HepG2 (cell line): ENCODE data around the gene CNP. TPM values are rescaled to one million over a fixed set of nuclear protein-coding genes. Genes with fewer than 3 reads are reported as not detected.
A peak's percentile ranks its signal among the peaks of the same experiment; 100 is the strongest.

Experiments
- ARNT ChIP-seq: fragments of 450-650 bp; IDR thresholded peaks from 2 replicates; pipeline ENCODE4 v1.6.1; 2017
- ARNTL ChIP-seq: sonication (generic); formaldehyde crosslinking; IDR thresholded peaks from 2 replicates; pipeline ENCODE4 v1.4.0; 2020; ENCODE audit warnings: mild to moderate bottlenecking, missing genetic modification reagents
- CEBPZ ChIP-seq: IDR thresholded peaks from 2 replicates; pipeline ENCODE4 v1.6.1; 2012; ENCODE audit warnings: low read length, improper control_type of control experiment
- DR1 ChIP-seq: sonication (generic); formaldehyde crosslinking; IDR thresholded peaks from 2 replicates; pipeline ENCODE4 v1.8.0; 2021; ENCODE audit warnings: mild to moderate bottlenecking, missing genetic modification reagents, inconsistent platforms
- E2F1 ChIP-seq: sonication (generic); formaldehyde crosslinking; IDR thresholded peaks from 2 replicates; pipeline ENCODE4 v1.5.0; 2020; ENCODE audit warnings: missing genetic modification reagents
- FOSL2 ChIP-seq: sonication (generic); formaldehyde crosslinking; IDR thresholded peaks from 2 replicates; pipeline ENCODE4 v1.4.0; 2020; ENCODE audit warnings: missing genetic modification reagents
- HMG20B ChIP-seq: conservative IDR thresholded peaks from 2 replicates; pipeline ENCODE4 v1.6.1; 2016; ENCODE audit warnings: missing genetic modification reagents, missing compliant biosample characterization
- KAT2B ChIP-seq: fragments of 150-350 bp; IDR thresholded peaks from 2 replicates; pipeline ENCODE4 v1.6.1; 2014; ENCODE audit warnings: low read depth, low read length, borderline replicate concordance
- KLF13 ChIP-seq: sonication (generic); formaldehyde crosslinking; IDR thresholded peaks from 2 replicates; pipeline ENCODE4 v1.4.0; 2020; ENCODE audit warnings: mild to moderate bottlenecking, missing genetic modification reagents
- NFE2 ChIP-seq: sonication (generic); formaldehyde crosslinking; IDR thresholded peaks from 2 replicates; pipeline ENCODE4 v1.4.0; 2020; ENCODE audit warnings: missing genetic modification reagents
- NFE2L1 ChIP-seq: sonication (generic); formaldehyde crosslinking; IDR thresholded peaks from 2 replicates; pipeline ENCODE4 v1.4.0; 2020; ENCODE audit warnings: missing genetic modification reagents, mild to moderate bottlenecking, borderline replicate concordance
- NR2F6 ChIP-seq, 2 experiments: IDR thresholded peaks; 2 replicates each; pipeline ENCODE4 v1.6.1; 2016; ENCODE audit warnings: antibody characterized with exemption in 1 of 2, mild to moderate bottlenecking in 1 of 2
- POLR2A ChIP-seq, 2 experiments: IDR thresholded peaks; 2 replicates each; pipeline ENCODE4 v1.6.1; 2011; ENCODE audit warnings: low read depth in 2 of 2, low read length in 2 of 2, mild to moderate bottlenecking in 1 of 2, moderate library complexity in 1 of 2; ENCODE audit not compliant: insufficient read depth in 1 of 2
- POLR2G ChIP-seq: fragments of 200-400 bp; formaldehyde crosslinking; IDR thresholded peaks from 2 replicates; pipeline ENCODE4 v1.6.1; 2018; ENCODE audit warnings: mild to moderate bottlenecking, low read depth, low read length, moderate library complexity
- RARG ChIP-seq: sonication (generic); formaldehyde crosslinking; IDR thresholded peaks from 2 replicates; pipeline ENCODE4 v1.4.0; 2020; ENCODE audit warnings: low read depth, mild to moderate bottlenecking, missing genetic modification reagents
- SMC3 ChIP-seq: IDR thresholded peaks from 2 replicates; pipeline ENCODE4 v1.6.1; 2011; ENCODE audit warnings: low read length, improper control_type of control experiment
- TCF12 ChIP-seq, 2 experiments: fragments of 450-650 bp in 1 of 2; sonication (generic) in 1 of 2; formaldehyde crosslinking in 1 of 2; IDR thresholded peaks; 2 replicates each; pipeline versions ENCODE4 v1.6.1 to v1.8.0; 2017 to 2022; ENCODE audit warnings: antibody characterized with exemption in 1 of 2, mild to moderate bottlenecking in 1 of 2, missing genetic modification reagents in 1 of 2, moderate library complexity in 1 of 2
- TP53 ChIP-seq: sonication (generic); formaldehyde crosslinking; conservative IDR thresholded peaks from 2 replicates; pipeline ENCODE4 v1.4.0; 2020; ENCODE audit warnings: missing genetic modification reagents
- ZNF138 ChIP-seq: sonication (generic); formaldehyde crosslinking; IDR thresholded peaks from 2 replicates; pipeline ENCODE4 v1.5.0; 2020; ENCODE audit warnings: mild to moderate bottlenecking, low read depth, missing genetic modification reagents
- ZNF292 ChIP-seq: sonication (generic); formaldehyde crosslinking; IDR thresholded peaks from 2 replicates; pipeline ENCODE4 v1.8.1; 2022; ENCODE audit warnings: mild to moderate bottlenecking, low read depth, missing genetic modification reagents, borderline replicate concordance
- ZNF569 ChIP-seq: sonication (generic); formaldehyde crosslinking; IDR thresholded peaks from 2 replicates; pipeline ENCODE4 v1.5.0; 2020; ENCODE audit warnings: mild to moderate bottlenecking, missing genetic modification reagents, moderate library complexity, borderline replicate concordance
- ZNF639 ChIP-seq: conservative IDR thresholded peaks from 2 replicates; pipeline ENCODE4 v1.6.1; 2018; ENCODE audit warnings: missing genetic modification reagents
- ZNF670 ChIP-seq: sonication (generic); formaldehyde crosslinking; IDR thresholded peaks from 2 replicates; pipeline ENCODE4 v1.8.0; 2022; ENCODE audit warnings: mild to moderate bottlenecking, missing genetic modification reagents, borderline replicate concordance
- ZSCAN9 ChIP-seq: IDR thresholded peaks from 2 replicates; pipeline ENCODE4 v1.6.1; 2016; ENCODE audit warnings: borderline replicate concordance
- polyA plus RNA-seq, 8 experiments: library from polyadenylated mRNA; depleted of rRNA in 3 of 8; stranded (reverse) in 7 of 8; unstranded in 1 of 8; fragments of >200 nt; fragmentation: Illumina TruSeq in 4 of 8; extraction: Trizol in 4 of 8; gene quantifications; 2 replicates each; pipeline versions ENCODE4 v1.2.1 to v1.2.3, GENCODE V29; 2011 to 2016; ENCODE audit warnings: low read depth in 4 of 8, missing spikeins in 1 of 8, mixed read lengths in 1 of 8; ENCODE audit not compliant: insufficient read depth in 1 of 8
- total RNA-seq, 5 experiments: library from RNA; depleted of rRNA; stranded (reverse); fragments of >200 nt; fragmentation: Illumina TruSeq; extraction: Trizol; gene quantifications; 2 replicates each; pipeline ENCODE4 v1.2.3, GENCODE V29; 2016; ENCODE audit warnings: low read depth in 1 of 5
- TF ChIP-seq, protein P1 (sequence below): IDR thresholded peaks from 2 replicates; pipeline ENCODE4 v1.6.1; 2016; ENCODE audit warnings: low read depth, borderline replicate concordance

The CNP gene
- total and polyA plus RNA-seq, 2 of the 13 experiments (the other 11 are each of a cell fraction or from before 2014, with no cell fraction given): 97.2 to 161 TPM

DNA sequence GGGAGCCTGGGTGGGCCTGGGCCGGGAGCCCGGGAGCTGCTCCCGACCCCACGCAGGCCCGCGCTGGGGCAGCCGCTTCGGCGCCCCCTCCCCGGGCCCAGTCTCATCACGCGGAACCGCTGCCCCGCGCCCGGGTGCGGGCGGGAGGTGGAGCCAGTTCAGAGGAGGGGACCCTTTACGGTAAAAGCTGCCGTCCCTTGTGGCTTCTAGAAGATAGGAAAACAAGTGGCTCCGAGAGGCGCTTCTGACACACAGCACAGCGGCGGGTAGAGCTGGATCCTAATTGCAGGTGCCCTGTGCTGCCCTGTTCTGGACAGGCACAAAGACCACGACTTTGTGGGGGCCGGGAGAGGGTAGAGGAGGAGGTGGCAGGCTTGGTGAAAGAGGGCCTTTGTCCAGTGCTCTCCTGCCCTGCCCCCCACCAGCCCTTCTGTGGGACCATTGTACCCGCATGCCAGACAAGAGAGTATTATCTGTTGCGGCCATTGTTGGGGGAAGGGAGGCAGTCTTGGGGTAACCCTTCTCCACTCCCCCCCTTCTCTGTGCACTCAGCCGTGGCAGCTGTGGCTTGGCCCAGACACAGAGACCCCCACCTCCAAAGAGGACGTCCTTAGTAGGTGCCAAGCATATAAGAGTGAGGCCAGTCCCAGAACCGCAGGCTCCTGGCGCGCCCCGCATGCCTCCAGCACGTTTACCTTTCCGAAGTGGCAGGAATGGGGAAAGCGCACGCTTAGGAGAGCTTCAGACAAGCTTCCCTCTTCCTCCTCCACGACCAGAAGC lies 736 bp downstream of the CNP start (continued):
- TF ChIP-seq NFE2L1 (CRISPR knock-in tag) (no peak), ZNF670 (CRISPR knock-in tag) (no peak), POLR2A (IDR thresholded peaks at IDR 0.05; ENCODE audit: insufficient read depth in 1 of 2, low read depth in 2 of 2, low read length in 2 of 2) (peak; percentile 41 to 86; a peak in 3 of 4 replicates), FOSL2 (peak; percentile 28), ZNF292 (CRISPR knock-in tag) (0 out of 2 replicates have a peak, but pooled peaks have one; percentile 21), HMG20B (CRISPR knock-in tag) (peak; percentile 43), ARNTL (CRISPR knock-in tag) (no peak), ZNF639 (CRISPR knock-in tag) (no peak), SMC3 (no peak), TCF12 (IDR thresholded peaks at IDR 0.05) (no peak), TCF12 (CRISPR knock-in tag; IDR thresholded peaks at IDR 0.05) (no peak; the same call in 1 of the 2 replicates), ZSCAN9 (CRISPR knock-in tag) (0 out of 2 replicates have a peak, but pooled peaks have one; percentile 7), DR1 (CRISPR knock-in tag) (0 out of 2 replicates have a peak, but pooled peaks have one; percentile 26), KLF13 (no peak), RARG (CRISPR knock-in tag) (no peak), KAT2B (no peak), ARNT (no peak), ZNF569 (CRISPR knock-in tag) (no peak), POLR2G (peak; percentile 78), TP53 (CRISPR knock-in tag) (no peak), NFE2 (no peak), ZNF138 (CRISPR knock-in tag) (no peak), E2F1 (CRISPR knock-in tag) (no peak), CEBPZ (no peak), NR2F6 (IDR thresholded peaks at IDR 0.05) (no peak), NR2F6 (CRISPR knock-in tag; IDR thresholded peaks at IDR 0.05) (no peak)
- TF ChIP-seq, protein P1, sequence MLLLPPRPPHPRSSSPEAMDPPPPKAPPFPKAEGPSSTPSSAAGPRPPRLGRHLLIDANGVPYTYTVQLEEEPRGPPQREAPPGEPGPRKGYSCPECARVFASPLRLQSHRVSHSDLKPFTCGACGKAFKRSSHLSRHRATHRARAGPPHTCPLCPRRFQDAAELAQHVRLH (CRISPR knock-in tag): peak; percentile 87
